ENCODE measurements around the gene PDLIM5.

DNA sequence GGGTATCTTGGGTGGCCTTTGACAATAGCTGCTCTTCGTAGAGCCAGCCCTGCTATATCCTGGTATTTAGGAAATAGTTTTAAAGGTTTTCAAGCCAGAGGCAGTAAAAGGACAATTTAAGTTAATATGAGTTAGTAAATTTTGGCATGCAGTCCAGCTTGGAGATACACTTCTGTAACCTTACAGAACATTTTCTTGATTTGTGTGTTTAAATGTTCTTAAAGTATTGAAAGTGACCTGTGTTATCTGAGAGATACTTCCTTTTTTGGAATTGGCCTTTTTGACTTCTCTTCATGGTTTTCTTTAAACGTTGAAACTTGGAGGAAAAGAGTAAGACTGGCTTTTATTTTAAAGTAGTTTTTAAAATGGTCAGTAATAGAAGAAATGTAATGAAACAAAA is 25.5 kb downstream of the PDLIM5 start:
- TF ChIP-seq, protein P1, sequence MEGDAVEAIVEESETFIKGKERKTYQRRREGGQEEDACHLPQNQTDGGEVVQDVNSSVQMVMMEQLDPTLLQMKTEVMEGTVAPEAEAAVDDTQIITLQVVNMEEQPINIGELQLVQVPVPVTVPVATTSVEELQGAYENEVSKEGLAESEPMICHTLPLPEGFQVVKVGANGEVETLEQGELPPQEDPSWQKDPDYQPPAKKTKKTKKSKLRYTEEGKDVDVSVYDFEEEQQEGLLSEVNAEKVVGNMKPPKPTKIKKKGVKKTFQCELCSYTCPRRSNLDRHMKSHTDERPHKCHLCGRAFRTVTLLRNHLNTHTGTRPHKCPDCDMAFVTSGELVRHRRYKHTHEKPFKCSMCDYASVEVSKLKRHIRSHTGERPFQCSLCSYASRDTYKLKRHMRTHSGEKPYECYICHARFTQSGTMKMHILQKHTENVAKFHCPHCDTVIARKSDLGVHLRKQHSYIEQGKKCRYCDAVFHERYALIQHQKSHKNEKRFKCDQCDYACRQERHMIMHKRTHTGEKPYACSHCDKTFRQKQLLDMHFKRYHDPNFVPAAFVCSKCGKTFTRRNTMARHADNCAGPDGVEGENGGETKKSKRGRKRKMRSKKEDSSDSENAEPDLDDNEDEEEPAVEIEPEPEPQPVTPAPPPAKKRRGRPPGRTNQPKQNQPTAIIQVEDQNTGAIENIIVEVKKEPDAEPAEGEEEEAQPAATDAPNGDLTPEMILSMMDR (IDR thresholded peaks at IDR 0.05): no peak
- TF ChIP-seq POLR2A (IDR thresholded peaks at IDR 0.05): no peak
- no peak for TF ChIP-seq POLR2AphosphoS5 (IDR thresholded peaks at IDR 0.05)

Measured in prostate gland (tissue), 2 donors.